ENCODE results near the gene TMEM235. TPM values are rescaled to one million over a fixed set of nuclear protein-coding genes. Genes with fewer than 3 reads are reported as not detected.

The TMEM235 gene
- total and polyA plus RNA-seq, 3 donors from 2014 or later = not detected

GRCh38 chr17:78266231-78266631 lies 34.8 kb downstream of the TMEM235 start:
- Histone ChIP-seq H3K4me1 (peaks cover 26% of the 10 kb centered on the region), H3K36me3 (ENCODE audit: low read depth, missing control alignments) (no peaks in the 10 kb centered on the region), H3K9me3 (no peaks in the 10 kb centered on the region), H3K27me3 (no peaks in the 10 kb centered on the region), H3K4me3 (no peak overlapping the region), H3K27ac (no peak overlapping the region)
- intact Hi-C loops (cut with DNase I; ENCODE audit: low total_unique reads) = no loop called here
- 83 to 92% methylated on average over 3 to 6 of the region's 6 CpGs for WGBS, 2 donors
- DNase-seq = no peak
- TF ChIP-seq CTCF (IDR thresholded peaks at IDR 0.05) (no peak), POLR2A (IDR thresholded peaks at IDR 0.05) (no peak)

GRCh38 chr17:78266771-78267170 lies 35.3 kb downstream of the TMEM235 start:
- no peak overlapping the region for H3K4me3 ChIP-seq
- intact Hi-C loops (cut with DNase I; ENCODE audit: low total_unique reads) = no loop called here
- DNase-seq = no peak
- no peaks in the 10 kb centered on the region for H3K27me3 ChIP-seq
- H3K36me3 ChIP-seq (ENCODE audit: low read depth, missing control alignments) = no peaks in the 10 kb centered on the region
- peaks cover 26% of the 10 kb centered on the region for H3K4me1 ChIP-seq
- no peak for TF ChIP-seq CTCF (IDR thresholded peaks at IDR 0.05)
- H3K27ac ChIP-seq = no peak overlapping the region
- H3K9me3 ChIP-seq = no peaks in the 10 kb centered on the region
- WGBS, 2 donors = 76 to 86% methylated on average over 8 to 9 of the region's 9 CpGs

GRCh38 chr17:78267253-78268073 lies 36.0 kb downstream of the TMEM235 start:
- 67 to 69% methylated on average over 23 to 26 of the region's 26 CpGs for WGBS, 2 donors
- no peaks in the 10 kb centered on the region for H3K9me3 ChIP-seq
- DNase-seq = no peak
- TF ChIP-seq POLR2A (IDR thresholded peaks at IDR 0.05) = no peak
- no peak for TF ChIP-seq CTCF (IDR thresholded peaks at IDR 0.05)
- H3K4me1 ChIP-seq = peaks cover 26% of the 10 kb centered on the region
- intact Hi-C loops (cut with DNase I; ENCODE audit: low total_unique reads) = no loop called here
- no peak overlapping the region for H3K27ac ChIP-seq
- no peak overlapping the region for H3K4me3 ChIP-seq
- H3K36me3 ChIP-seq (ENCODE audit: low read depth, missing control alignments) = no peaks in the 10 kb centered on the region
- H3K27me3 ChIP-seq = no peaks in the 10 kb centered on the region

GRCh38 chr17:78268191-78268874 lies 36.9 kb downstream of the TMEM235 start:
- no peaks in the 10 kb centered on the region for H3K36me3 ChIP-seq (ENCODE audit: low read depth, missing control alignments)
- H3K4me3 ChIP-seq = no peak overlapping the region
- 64 to 72% methylated on average over 22 to 23 of the region's 24 CpGs for WGBS, 2 donors
- H3K27me3 ChIP-seq = no peaks in the 10 kb centered on the region
- no peak for TF ChIP-seq CTCF (IDR thresholded peaks at IDR 0.05)
- TF ChIP-seq POLR2A (IDR thresholded peaks at IDR 0.05) = no peak
- H3K4me1 ChIP-seq = peaks cover 27% of the 10 kb centered on the region
- H3K9me3 ChIP-seq = no peaks in the 10 kb centered on the region
- DNase-seq = no peak
- intact Hi-C loops (cut with DNase I; ENCODE audit: low total_unique reads) = no loop called here
- no peak overlapping the region for H3K27ac ChIP-seq
